Activated CD8-positive, alpha-beta memory T cell treated with anti-CD3 and anti-CD28 coated beads for 4 hours (primary cell): ENCODE data around the gene ABAT.

Source experiments
- DNase-seq, 2 donors: peaks; one replicate each; pipeline ENCODE4 v3.0.0-alpha.2; 2020; ENCODE audit warnings: low read depth in 2 of 2

Gene ABAT

GRCh38 chr16:8717892-8718415 is 43.5 kb downstream of the ABAT start:
- no peak for DNase-seq

GRCh38 chr16:8718851-8719680 is 44.6 kb downstream of the ABAT start:
- DNase-seq = no peak

- no peak for DNase-seq
These were observed 45.9 kb downstream of the ABAT start for GRCh38 chr16:8720080-8720966.

- no peak for DNase-seq
These were observed 46.5 kb downstream of the ABAT start for GRCh38 chr16:8720967-8721308.

GRCh38 chr16:8721336-8722024 is 47.1 kb downstream of the ABAT start:
- no peak for DNase-seq

DNA sequence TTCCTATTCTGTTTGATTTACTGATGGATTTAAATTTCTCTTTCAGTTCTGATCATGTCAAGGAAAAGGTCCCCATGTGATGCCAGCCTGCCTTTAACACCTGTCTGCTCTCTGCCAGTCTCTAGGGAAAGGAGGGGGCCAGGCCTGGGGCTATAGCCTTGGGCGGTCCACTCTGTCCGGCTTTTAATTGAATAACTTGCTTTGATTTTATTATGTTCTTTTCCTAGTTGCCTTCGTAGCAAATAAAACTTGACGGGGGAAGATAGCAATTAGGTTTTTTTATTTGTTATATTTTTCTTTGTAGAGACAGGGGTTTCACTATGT is 47.6 kb downstream of the ABAT start:
- no peak for DNase-seq

DNA sequence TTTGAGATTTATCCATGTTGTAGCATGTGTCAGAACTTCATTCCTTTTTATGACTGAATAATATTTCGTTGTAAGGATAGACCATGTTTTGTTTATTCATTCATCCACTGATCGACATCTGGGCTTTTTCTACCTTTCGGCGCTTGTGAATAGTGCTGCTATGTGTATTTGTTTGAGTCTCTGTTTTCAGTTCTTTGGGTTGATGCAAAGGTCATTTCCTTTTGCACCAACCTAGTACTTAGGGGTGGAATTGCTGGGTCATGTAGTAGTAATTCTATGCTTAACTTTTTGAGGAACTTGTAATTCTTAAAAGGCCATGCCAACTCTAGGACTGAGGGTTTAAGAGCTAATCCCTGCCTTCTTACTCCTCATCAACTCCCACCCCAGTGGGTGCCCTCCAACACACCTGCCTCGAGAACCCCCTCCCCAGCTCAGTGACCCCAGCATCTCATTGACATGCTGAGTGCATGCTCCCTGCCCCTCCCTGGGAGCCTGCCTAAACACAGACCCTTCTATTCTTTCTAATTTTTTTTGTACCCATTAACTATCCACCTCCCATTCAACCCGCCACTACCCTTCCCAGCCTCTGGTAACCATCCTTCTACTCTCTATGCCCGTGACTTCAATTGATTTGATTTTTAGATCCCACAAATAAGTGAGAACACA is 51.2 kb downstream of the ABAT start:
- DNase-seq = no peak

- no peak for DNase-seq
These were observed 52.9 kb downstream of the ABAT start for GRCh38 chr16:8727131-8727806.

DNA sequence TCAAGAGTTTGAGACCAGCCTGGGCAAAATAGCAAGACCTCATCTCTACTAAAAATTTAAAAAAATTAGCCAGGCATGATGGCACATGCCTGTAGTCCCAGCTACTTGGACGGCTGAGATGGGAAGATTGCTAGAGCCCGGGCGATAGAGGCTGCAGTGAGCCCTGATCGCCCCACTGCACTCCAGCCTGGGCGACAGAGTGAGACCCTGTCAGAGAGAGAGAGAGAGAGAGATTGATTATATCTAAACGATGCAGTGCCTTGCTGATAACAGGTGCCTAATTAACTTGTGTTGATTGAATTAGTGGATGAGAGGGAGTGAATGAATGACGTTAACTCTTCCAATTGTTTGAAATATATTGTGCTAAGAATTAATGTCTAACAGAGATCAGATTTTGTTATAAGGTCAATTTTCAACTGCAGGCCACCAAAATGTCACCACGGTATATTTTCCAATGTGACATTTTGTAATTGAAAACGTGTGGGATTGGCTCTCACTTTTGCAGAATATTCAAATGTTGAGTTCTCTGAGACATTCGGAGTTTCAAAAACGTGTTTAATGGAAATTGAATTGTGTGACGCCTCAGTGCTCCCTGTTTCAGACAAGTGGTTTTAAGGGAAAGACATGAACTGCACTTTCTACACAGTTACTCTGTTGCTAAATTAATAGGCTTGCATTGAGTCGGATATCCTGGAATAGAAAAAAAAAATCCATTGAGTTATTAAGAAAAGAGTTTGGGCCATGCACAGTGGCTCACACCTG is 53.6 kb downstream of the ABAT start:
- DNase-seq = no peak

DNA sequence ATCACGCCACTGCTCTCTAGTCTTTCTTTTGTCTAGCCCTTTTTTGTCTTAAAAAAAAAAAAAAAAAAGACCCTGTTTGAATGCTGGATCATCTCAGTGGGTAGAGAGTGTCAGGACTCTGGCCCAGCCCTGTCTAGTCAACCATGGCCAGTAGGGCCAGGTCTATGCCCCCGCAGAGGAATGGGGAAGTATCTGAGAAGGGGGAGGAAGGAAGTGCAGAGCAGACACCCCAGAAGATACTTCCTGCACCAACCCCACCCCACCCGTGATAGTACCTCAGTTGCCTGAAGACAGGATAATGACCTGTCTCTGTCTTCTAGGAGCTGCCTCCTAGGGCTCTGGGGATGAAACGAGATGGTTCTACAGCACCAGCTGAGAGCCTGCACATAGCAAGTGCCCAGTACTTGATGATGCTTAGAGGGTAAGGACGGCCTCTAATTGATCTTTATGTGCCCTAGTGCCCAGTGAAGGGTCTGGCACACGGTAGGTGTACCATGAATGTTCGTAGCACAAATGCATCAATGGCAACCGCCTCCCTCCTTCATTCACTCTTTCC is 55.4 kb downstream of the ABAT start:
- no peak for DNase-seq

DNA sequence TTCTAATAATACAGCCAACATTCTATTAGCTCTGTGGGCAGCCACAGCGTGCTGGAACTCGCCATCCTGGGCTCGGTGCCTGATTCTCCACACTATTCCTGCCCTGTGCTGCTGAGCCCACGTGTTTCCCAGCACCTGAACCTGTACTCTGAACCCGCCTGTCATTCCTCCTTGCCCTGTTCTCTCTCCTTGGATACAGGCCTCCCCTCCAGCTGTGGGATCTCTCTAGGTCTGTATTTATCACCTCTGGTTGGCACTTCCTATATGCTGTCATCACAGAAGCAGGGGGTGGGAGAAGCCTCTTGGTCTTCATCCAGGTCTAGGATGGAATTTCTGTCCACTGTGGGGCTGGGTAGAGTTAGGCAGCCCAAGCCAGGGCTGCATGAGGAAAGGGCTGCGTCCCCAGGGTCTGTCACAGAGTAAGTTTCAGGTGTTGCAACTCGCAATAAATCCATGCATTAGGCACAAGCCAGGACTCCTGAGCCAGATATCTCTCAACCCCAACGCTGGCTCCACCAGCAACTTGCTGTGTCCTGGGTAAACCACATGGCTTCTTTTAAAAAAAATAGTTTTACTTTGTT is 56.0 kb downstream of the ABAT start:
- DNase-seq = no peak

GRCh38 chr16:8733849-8734540 is 59.6 kb downstream of the ABAT start:
- no peak for DNase-seq

DNA sequence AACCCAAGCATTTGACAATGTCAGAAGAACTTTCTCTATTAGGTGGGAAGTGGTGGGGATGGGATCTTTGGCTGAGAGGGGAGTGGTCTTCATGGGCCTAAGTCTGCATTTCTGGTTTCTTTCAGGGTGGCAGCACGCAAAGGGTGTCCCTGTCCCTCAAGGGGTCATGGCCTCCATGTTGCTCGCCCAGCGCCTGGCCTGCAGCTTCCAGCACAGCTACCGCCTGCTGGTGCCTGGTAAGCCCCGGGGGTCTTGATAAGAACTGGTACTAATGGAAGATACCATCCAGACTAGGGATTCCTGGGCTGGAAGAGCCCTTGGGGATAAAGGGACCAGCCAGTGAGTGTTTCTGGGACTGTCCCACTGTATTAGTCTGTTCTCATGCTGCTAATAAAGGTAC is 61.2 kb downstream of the ABAT start:
- DNase-seq = no peak

GRCh38 chr16:8736123-8736668 is 61.8 kb downstream of the ABAT start:
- no peak for DNase-seq

DNA sequence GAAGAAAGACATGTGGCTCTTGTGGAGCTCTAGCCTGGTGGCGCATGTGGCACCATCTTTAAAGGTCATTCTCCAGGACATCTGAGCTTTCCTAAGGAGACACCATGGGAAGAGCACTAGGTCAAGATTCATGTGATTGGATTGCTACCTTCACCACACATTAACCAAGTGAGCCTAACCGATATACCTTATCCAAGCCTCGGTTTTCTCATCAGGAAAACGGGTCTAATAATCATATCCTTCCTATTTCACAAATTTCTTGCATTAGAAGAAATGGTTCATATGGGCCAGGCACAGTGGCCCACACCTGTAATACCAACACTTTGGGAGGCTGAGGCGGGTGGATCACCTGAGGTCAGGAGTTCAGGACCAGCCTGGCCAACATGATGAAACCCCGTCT is 64.7 kb downstream of the ABAT start:
- DNase-seq = no peak

DNA sequence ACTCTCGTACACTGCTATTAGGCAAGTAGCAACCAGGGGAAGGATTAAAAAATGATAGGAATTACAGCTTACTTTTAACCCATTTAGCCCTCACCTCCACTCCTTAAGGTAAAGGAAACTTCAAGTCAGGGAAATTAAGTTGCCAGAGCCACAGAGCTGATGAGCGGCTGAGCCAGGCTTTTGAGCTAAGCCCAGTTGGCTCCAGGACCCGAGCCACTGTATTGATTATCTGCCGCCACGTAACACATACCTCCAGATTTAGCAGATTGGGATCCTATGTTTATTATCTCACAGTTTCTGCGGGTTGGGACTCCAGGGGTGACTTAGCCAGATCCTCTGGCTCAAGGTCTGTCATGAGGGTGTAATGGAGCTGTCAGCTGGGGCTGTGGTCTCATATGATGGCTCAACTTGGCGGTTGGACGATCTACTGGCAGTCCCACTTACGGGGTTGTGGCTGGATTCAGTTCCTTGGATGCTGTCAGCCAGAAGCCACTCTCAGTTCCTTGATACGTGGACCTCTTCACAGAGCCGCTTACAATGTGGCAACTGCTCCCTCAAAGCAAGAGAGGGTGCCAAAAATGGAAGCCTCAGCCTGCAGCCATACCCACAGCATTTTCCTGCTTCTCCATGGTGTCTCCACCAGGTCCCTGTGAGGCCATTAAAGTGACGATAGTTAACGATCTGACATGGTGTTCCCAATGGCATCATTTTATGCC is 65.7 kb downstream of the ABAT start:
- DNase-seq = no peak

DNA sequence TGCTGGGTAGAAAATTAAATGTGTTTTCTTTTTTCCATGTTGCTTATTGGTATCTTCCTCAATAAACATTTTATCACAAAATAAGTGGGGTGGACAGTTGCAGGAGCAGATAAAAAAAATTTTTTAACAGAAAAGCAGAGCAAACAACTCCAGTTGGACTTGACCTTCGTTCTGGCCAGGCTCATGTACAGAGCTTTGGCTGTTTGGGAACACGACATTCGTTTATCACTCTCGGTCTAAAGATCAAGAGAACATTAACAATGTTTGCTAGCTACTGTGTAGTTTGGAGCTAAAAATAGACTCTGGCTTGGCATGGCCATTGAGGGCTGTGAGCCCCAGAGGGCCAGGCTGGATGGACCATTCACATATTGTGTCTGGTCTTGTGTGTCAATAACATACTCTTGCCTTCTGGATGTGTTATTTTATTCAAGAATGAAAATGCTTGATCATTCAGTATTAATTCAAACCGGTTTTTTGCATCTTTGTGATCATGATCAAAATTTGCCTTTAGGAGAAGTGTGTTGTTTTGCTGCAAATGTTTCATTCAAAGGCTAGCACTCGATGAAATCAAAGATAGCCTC is 66.4 kb downstream of the ABAT start:
- DNase-seq = no peak

DNA sequence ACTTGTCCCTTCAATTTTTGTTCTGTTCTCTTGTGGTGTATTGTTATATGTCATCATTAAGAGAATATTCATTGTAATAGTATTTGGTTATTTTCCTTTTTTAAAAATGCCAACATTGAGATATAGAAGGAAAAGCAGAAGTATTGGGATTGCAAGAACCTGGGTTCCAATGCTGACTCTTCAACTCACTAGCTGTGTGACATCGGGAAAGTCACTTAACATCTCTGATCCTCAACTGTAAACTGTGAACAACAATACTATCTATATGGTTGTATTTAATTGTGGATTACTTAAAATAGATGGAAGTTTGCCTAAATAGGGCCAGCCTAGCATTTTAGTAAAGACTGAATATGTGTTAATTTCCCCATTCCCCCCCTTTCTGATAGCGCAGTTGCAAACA is 67.2 kb downstream of the ABAT start:
- DNase-seq = no peak
